Keratinocyte (primary cell): ENCODE data around the gene HMCN1. TPM values are rescaled to one million over a fixed set of nuclear protein-coding genes. Genes with fewer than 3 reads are reported as not detected.

ENCODE experiments used
- DNase-seq: peaks from one replicate; pipeline ENCODE4 v3.0.0-alpha.2; 2011; ENCODE audit warnings: low read depth, missing footprints, low spot score
- FAIRE-seq: peaks from 2 replicates; lab custom pipeline; 2011; peaks lifted over from hg19 to GRCh38; lab: Jason Lieb, UNC
- H2AFZ ChIP-seq: 2 replicates; pipeline ENCODE4 v1.6.0; 2012; ENCODE audit warnings: low read length, control low read depth, inconsistent platforms; ENCODE audit not compliant: control insufficient read depth
- H3K27ac ChIP-seq: 2 replicates; pipeline ENCODE4 v1.5.1; 2011; ENCODE audit warnings: low read length; ENCODE audit not compliant: control insufficient read depth, insufficient read depth
- H3K27me3 ChIP-seq: 3 replicates; pipeline ENCODE4 v1.6.0; 2011; ENCODE audit warnings: low read length; ENCODE audit not compliant: control insufficient read depth, insufficient read depth; ENCODE audit errors: extremely low read depth
- H3K36me3 ChIP-seq, 2 experiments: 2 replicates in 1 of 2; 3 replicates in 1 of 2; pipeline ENCODE4 v1.5.1; 2011; ENCODE audit warnings: low read length in 2 of 2, mild to moderate bottlenecking in 1 of 2; ENCODE audit not compliant: control insufficient read depth in 2 of 2, insufficient read depth in 2 of 2; ENCODE audit errors: extremely low read depth in 1 of 2
- H3K4me1 ChIP-seq: 3 replicates; pipeline ENCODE4 v1.5.1; 2011; ENCODE audit warnings: low read length; ENCODE audit not compliant: control insufficient read depth, insufficient read depth; ENCODE audit errors: extremely low read depth
- H3K4me2 ChIP-seq: 3 replicates; pipeline ENCODE4 v1.6.0; 2011; ENCODE audit warnings: low read depth, low read length; ENCODE audit not compliant: control insufficient read depth, insufficient read depth; ENCODE audit errors: extremely low read depth
- H3K4me3 ChIP-seq, 3 experiments: fragments of 200-600 bp in 1 of 3; sonication (generic) in 1 of 3; 2 replicates in 2 of 3; 3 replicates in 1 of 3; pipeline ENCODE4 v1.5.1; 2011 to 2016; ENCODE audit warnings: low read length in 3 of 3, mild to moderate bottlenecking in 3 of 3, control low read depth in 2 of 3, inconsistent platforms in 1 of 3, low read depth in 1 of 3, mixed read lengths in 1 of 3, mixed run types in 1 of 3, moderate library complexity in 1 of 3; ENCODE audit not compliant: control insufficient read depth in 2 of 3, insufficient read depth in 2 of 3; ENCODE audit errors: extremely low read depth in 1 of 3
- H3K79me2 ChIP-seq: 2 replicates; pipeline ENCODE4 v1.6.0; 2012; ENCODE audit warnings: low read length; ENCODE audit not compliant: control insufficient read depth, insufficient read depth
- H3K9ac ChIP-seq: 3 replicates; pipeline ENCODE4 v1.6.0; 2011; ENCODE audit warnings: low read length; ENCODE audit not compliant: control insufficient read depth, insufficient read depth; ENCODE audit errors: extremely low read depth
- H3K9me1 ChIP-seq: 3 replicates; pipeline ENCODE4 v1.6.0; 2011; ENCODE audit warnings: low read length; ENCODE audit not compliant: control insufficient read depth, insufficient read depth; ENCODE audit errors: extremely low read depth
- H3K9me3 ChIP-seq: 2 replicates; pipeline ENCODE4 v1.5.1; 2012; ENCODE audit warnings: low read depth, low read length; ENCODE audit not compliant: control insufficient read depth
- H4K20me1 ChIP-seq: 3 replicates; pipeline ENCODE4 v1.6.0; 2011; ENCODE audit warnings: low read length; ENCODE audit not compliant: control insufficient read depth, insufficient read depth; ENCODE audit errors: extremely low read depth
- EZH2 ChIP-seq: IDR thresholded peaks from one replicate; pipeline ENCODE4 v1.6.1; 2012; ENCODE audit warnings: inconsistent platforms, mild to moderate bottlenecking, low read length, moderate library complexity
- dilution Hi-C: fragments of 300-500 bp; cut with MboI; formaldehyde crosslinking; loops from one replicate; pipeline ENCODE4 v1.7.0; 2020; ENCODE audit warnings: low sequenced_read_pairs; ENCODE audit not compliant: extremely low pct_ligation_motif_present
- polyA plus RNA-seq, 5 experiments: library from polyadenylated mRNA; depleted of rRNA in 3 of 5; stranded (reverse) in 3 of 5; stranded (forward) in 1 of 5; unstranded in 1 of 5; fragments of >200 nt; gene quantifications; 1 replicate in 1 of 5; 2 replicates in 3 of 5; 3 replicates in 1 of 5; pipeline versions ENCODE4 v1.2.1 to v1.2.3, GENCODE V29; 2011 to 2012; ENCODE audit warnings: missing spikeins in 2 of 5, low read depth in 1 of 5, low replicate concordance in 1 of 5
- TF ChIP-seq, protein P1 (sequence below), 3 experiments: IDR thresholded peaks in 1 of 3; conservative IDR thresholded peaks in 1 of 3; optimal IDR thresholded peaks in 1 of 3; 2 replicates in 2 of 3; 3 replicates in 1 of 3; pipeline versions ENCODE3 to v1.5.1; 2011; ENCODE audit warnings: low read length in 3 of 3, mild to moderate bottlenecking in 3 of 3, moderate library complexity in 2 of 3, control low read depth in 1 of 3, inconsistent platforms in 1 of 3; ENCODE audit not compliant: insufficient read depth in 2 of 3; ENCODE audit errors: extremely low read depth in 1 of 3

Gene HMCN1
- polyA plus RNA-seq, 1 donor (not counting 4 experiments of a cell fraction or from before 2014, with no cell fraction given): 1.8 TPM

DNA sequence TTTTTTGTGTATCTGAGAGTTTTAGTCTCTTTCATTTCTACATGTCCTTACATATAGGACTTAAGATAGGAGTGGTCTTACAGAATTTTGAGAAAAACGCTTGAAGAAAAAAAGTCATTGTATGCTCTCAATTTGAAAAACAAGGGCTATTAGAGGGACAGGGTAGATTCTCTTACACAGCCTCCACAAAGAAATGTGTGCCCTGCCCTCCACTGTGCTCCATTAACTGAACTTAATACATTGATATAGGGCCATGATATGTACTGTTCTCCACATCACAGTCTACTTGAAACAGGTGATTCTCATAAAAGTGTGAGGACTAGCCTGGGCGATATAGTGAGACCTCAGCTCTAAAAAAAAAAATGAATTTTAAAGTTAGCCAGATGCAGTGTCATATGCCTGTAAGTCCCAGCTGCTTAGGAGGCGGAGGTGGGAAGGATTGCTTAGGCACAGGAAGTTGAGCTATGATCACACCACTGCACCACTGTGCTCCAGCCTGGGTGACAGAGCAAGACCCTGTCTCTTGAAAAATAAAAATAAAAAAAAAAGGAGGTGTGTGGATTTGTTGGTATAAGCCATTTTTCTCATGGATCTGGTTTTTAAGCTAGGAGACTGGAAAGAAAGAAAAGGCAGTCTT is 77.0 kb downstream of the HMCN1 start:
- no peaks in the 10 kb centered on the region for H3K9me3 ChIP-seq
- no peak overlapping the region for H3K27ac ChIP-seq
- no peaks in the 10 kb centered on the region for H3K9me1 ChIP-seq
- H3K27me3 ChIP-seq: no peaks in the 10 kb centered on the region
- no peaks in the 10 kb centered on the region for H3K79me2 ChIP-seq
- H3K9ac ChIP-seq: no peak overlapping the region
- dilution Hi-C loops: loop anchor here (25.0 kb wide), 1 partner anchor 351 kb away; no protein-coding TSS in a partner anchor
- no peak overlapping the region for H2AFZ ChIP-seq
- no peak overlapping the region for H3K4me2 ChIP-seq
- H3K36me3 ChIP-seq: no peaks in the 10 kb centered on the region
- DNase-seq (no peak), FAIRE-seq (no peak)
- H3K4me1 ChIP-seq: no peaks in the 10 kb centered on the region
- H4K20me1 ChIP-seq: no peaks in the 10 kb centered on the region
- no peak overlapping the region for H3K4me3 ChIP-seq
- TF ChIP-seq EZH2: no peak
- TF ChIP-seq, protein P1, sequence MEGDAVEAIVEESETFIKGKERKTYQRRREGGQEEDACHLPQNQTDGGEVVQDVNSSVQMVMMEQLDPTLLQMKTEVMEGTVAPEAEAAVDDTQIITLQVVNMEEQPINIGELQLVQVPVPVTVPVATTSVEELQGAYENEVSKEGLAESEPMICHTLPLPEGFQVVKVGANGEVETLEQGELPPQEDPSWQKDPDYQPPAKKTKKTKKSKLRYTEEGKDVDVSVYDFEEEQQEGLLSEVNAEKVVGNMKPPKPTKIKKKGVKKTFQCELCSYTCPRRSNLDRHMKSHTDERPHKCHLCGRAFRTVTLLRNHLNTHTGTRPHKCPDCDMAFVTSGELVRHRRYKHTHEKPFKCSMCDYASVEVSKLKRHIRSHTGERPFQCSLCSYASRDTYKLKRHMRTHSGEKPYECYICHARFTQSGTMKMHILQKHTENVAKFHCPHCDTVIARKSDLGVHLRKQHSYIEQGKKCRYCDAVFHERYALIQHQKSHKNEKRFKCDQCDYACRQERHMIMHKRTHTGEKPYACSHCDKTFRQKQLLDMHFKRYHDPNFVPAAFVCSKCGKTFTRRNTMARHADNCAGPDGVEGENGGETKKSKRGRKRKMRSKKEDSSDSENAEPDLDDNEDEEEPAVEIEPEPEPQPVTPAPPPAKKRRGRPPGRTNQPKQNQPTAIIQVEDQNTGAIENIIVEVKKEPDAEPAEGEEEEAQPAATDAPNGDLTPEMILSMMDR (optimal IDR thresholded peaks at IDR 0.05 in 1 of 3, IDR thresholded peaks at IDR 0.05 in 1 of 3, conservative IDR thresholded peaks at IDR 0.05 in 1 of 3; ENCODE audit: extremely low read depth in 1 of 3, insufficient read depth in 2 of 3, low read length in 3 of 3): no peak

DNA sequence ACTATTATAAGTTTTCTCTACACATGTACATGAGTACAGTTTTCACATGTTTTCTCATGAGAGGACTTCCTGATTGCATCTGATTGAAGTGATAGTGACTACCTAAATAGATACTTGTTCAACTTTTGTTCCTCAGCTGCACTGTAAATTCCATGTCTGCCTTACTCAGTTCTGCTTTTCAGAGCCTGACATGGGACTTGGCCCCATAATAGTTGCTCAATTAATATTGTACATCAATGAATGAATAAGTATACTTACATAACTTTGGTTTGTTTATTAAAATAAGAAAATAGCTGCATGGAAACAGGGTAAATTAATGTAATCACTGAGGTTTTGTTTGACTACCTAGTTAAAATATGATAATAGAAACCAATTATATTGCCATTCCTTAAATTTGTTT is 78.7 kb downstream of the HMCN1 start:
- dilution Hi-C loops: loop anchor here (25.0 kb wide), 1 partner anchor 349 kb away; no protein-coding TSS in a partner anchor
- no peaks in the 10 kb centered on the region for H3K27me3 ChIP-seq
- no peaks in the 10 kb centered on the region for H3K9me1 ChIP-seq
- H3K9ac ChIP-seq: no peak overlapping the region
- no peak overlapping the region for H3K27ac ChIP-seq
- TF ChIP-seq EZH2: no peak
- H3K4me3 ChIP-seq: no peak overlapping the region
- DNase-seq (no peak), FAIRE-seq (no peak)
- no peaks in the 10 kb centered on the region for H3K36me3 ChIP-seq
- H2AFZ ChIP-seq: no peak overlapping the region
- H3K79me2 ChIP-seq: no peaks in the 10 kb centered on the region
- H3K9me3 ChIP-seq: no peaks in the 10 kb centered on the region
- H3K4me2 ChIP-seq: no peak overlapping the region
- H3K4me1 ChIP-seq: no peaks in the 10 kb centered on the region
- H4K20me1 ChIP-seq: no peaks in the 10 kb centered on the region
